Measurements from ENCODE around the gene BATF3. TPM values are rescaled to one million over a fixed set of nuclear protein-coding genes. Genes with fewer than 3 reads are reported as not detected.

BATF3 gene
- total RNA-seq, 2 experiments from 2014 or later = 314 to 320 TPM

DNA sequence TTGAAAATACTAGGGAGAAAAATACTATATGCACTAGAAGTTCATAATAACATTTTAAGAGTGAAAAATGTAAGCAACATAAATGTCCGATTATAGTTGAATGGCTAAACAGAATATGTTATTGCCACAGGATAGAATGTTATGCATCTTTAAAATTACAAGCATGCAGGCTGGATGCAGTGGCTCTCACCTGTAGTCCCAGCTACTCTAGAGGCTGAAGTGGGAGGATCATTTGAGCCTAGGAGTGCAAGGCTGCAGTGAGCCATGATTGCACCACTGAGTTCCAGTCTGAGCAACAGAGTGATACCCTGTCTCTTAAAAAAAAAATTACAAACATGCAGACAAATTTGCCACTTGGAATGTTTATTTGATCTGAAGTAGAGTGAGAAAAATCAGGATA lies 3.0 kb upstream of the BATF3 start:
- DNase-seq = no peak

DNA sequence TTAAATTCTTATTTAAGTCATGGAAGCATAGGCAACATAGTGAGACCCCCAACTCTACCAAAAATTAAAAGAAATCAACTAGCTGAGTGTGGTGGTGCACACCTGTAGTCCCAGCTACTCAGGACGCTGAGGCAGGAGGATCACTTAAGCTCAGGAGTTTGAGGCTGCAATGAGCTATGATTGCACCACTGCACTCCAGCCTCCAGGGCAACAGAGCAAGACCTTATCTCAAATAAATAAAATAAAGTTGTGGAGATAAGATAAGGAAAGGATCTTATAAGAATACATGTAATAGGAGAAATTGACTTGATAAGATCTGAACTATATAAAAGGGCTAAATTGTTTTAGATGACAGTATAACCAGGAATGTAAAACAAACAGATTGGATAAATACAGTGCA lies 2.3 kb upstream of the BATF3 start:
- H3K9me3 Mint-ChIP-seq = no peaks in the 10 kb centered on the region
- ChIA-PET CTCF (interaction anchor here (0.7 to 2.3 kb wide), 18 partner anchors 9 to 246 kb away, joined by 3 to 22 read pairs (median 4); partner anchors contain the start of genes NSL1 and TATDN3), POLR2A (interaction anchor here (0.8 to 2.7 kb wide), 6 partner anchors 9 to 48 kb away, joined by 3 to 31 read pairs (median 10); no protein-coding TSS in a partner anchor)
- H3K4me1 Mint-ChIP-seq (ENCODE audit: low read depth) = peaks cover 65% of the 10 kb centered on the region
- peaks cover 30% of the 10 kb centered on the region for H3K36me3 Mint-ChIP-seq
- peaks cover 2% of the 10 kb centered on the region for H3K27me3 Mint-ChIP-seq
- H3K27ac Mint-ChIP-seq = peak overlapping the region; percentile 95
- no peak for DNase-seq
- peak overlapping the region; percentile 90 for H3K4me3 Mint-ChIP-seq
- intact Hi-C loops (cut with micrococcal nuclease) = loop anchor here (1.0 to 5.0 kb wide), 2 partner anchors 50 to 155 kb away; partner anchors contain the start of gene FLVCR1

More for the DNA sequence above, 3.0 kb upstream of the BATF3 start:
- H3K4me3 Mint-ChIP-seq = peak overlapping the region; percentile 90
- peaks cover 23% of the 10 kb centered on the region for H3K36me3 Mint-ChIP-seq
- peaks cover 2% of the 10 kb centered on the region for H3K27me3 Mint-ChIP-seq
- CTCF ChIA-PET = interaction anchor here (1.0 to 1.8 kb wide), 3 partner anchors 9 to 47 kb away, joined by 3 to 6 read pairs (median 4); no protein-coding TSS in a partner anchor
- H3K9me3 Mint-ChIP-seq = no peaks in the 10 kb centered on the region
- H3K27ac Mint-ChIP-seq = peak overlapping the region; percentile 95
- H3K4me1 Mint-ChIP-seq (ENCODE audit: low read depth) = peaks cover 57% of the 10 kb centered on the region
- POLR2A ChIA-PET = interaction anchor here (2.4 to 4.1 kb wide), 3 partner anchors 9 to 25 kb away, joined by 15 to 23 read pairs (median 22); no protein-coding TSS in a partner anchor
- intact Hi-C loops (cut with micrococcal nuclease) = loop anchor here (1.0 to 5.0 kb wide), 2 partner anchors 19 to 155 kb away; partner anchors contain the start of gene FLVCR1

GRCh38 chr1:212700892-212701819 lies 1.5 kb upstream of the BATF3 start:
- H3K9me3 Mint-ChIP-seq = no peaks in the 10 kb centered on the region
- intact Hi-C loops (cut with micrococcal nuclease) = loop anchor here (1.0 to 5.0 kb wide), 3 partner anchors 23 to 156 kb away; partner anchors contain the start of gene FLVCR1
- peaks cover 2% of the 10 kb centered on the region for H3K27me3 Mint-ChIP-seq
- ChIA-PET POLR2A (interaction anchor here (0.8 to 2.7 kb wide), 10 partner anchors 8 to 93 kb away, joined by 3 to 31 read pairs (median 5); partner anchors contain the start of genes ATF3, NSL1 and TATDN3), CTCF (interaction anchor here (0.7 to 2.3 kb wide), 20 partner anchors 8 to 245 kb away, joined by 3 to 22 read pairs (median 4); partner anchors contain the start of genes NSL1 and TATDN3)
- DNase-seq = peak; percentile 66
- H3K4me1 Mint-ChIP-seq (ENCODE audit: low read depth) = peaks cover 72% of the 10 kb centered on the region
- H3K27ac Mint-ChIP-seq = peak overlapping the region; percentile 95
- H3K36me3 Mint-ChIP-seq = peaks cover 37% of the 10 kb centered on the region
- H3K4me3 Mint-ChIP-seq = peak overlapping the region; percentile 90

GRCh38 chr1:212700223-212700891 lies 717 bp upstream of the BATF3 start:
- DNase-seq = peak; percentile 85
- Mint-ChIP-seq H3K27me3 (peaks cover 2% of the 10 kb centered on the region), H3K36me3 (peaks cover 45% of the 10 kb centered on the region), H3K27ac (peak overlapping the region; percentile 95), H3K4me1 (ENCODE audit: low read depth) (peaks cover 75% of the 10 kb centered on the region), H3K9me3 (no peaks in the 10 kb centered on the region), H3K4me3 (peak overlapping the region; percentile 90)
- ChIA-PET POLR2A (interaction anchor here (0.9 to 2.7 kb wide), 9 partner anchors 12 to 142 kb away, joined by 5 to 31 read pairs (median 5); partner anchors contain the start of genes ATF3, NSL1 and TATDN3), CTCF (interaction anchor here (1.0 to 2.3 kb wide), 9 partner anchors 17 to 81 kb away, joined by 3 to 22 read pairs (median 11); no protein-coding TSS in a partner anchor)
- intact Hi-C loops (cut with micrococcal nuclease) = loop anchor here (1.0 to 5.0 kb wide), 2 partner anchors 22 to 157 kb away; partner anchors contain the start of gene FLVCR1

DNA sequence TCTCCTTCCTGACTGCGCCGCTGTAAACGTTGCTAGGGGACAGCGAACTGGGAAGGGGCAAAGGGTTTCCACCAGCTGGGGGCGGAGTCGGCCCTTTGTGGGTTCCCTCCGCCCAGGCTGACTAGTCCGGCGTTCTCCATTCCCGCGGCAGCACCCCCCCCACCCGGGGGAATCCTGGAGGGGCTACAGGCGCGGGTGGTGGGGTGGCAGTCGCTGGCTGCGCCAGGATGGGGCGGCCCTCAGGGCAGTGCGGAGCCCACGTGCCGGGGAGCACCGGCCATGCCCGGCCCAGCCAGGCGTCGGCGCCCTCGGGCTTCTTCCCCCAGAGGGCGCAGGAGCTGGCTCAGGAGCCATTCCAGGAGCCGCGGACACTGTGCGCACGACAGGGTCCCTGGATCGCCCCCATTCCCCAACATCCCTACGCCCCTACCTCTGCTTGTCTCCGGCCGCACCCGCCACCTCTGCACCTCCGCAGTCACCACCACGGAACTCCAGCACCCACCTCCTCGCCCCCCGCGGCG lies 476 bp downstream of the BATF3 start:
- Mint-ChIP-seq H3K27ac (peak overlapping the region; percentile 95), H3K4me1 (ENCODE audit: low read depth) (peaks cover 71% of the 10 kb centered on the region), H3K27me3 (peaks cover 2% of the 10 kb centered on the region), H3K36me3 (peaks cover 54% of the 10 kb centered on the region), H3K4me3 (peak overlapping the region; percentile 90), H3K9me3 (no peaks in the 10 kb centered on the region)
- CTCF ChIA-PET = interaction anchor here (0.8 to 3.3 kb wide), 23 partner anchors 9 to 243 kb away, joined by 3 to 32 read pairs (median 4); partner anchors contain the start of genes NSL1 and TATDN3
- DNase-seq = peak; percentile 79
- intact Hi-C loops (cut with micrococcal nuclease) = loop anchor here (1.0 to 5.0 kb wide), 8 partner anchors 8 to 222 kb away; partner anchors contain the start of gene ATF3
- POLR2A ChIA-PET = interaction anchor here (0.8 to 2.1 kb wide), 7 partner anchors 23 to 141 kb away, joined by 3 to 16 read pairs (median 4); partner anchors contain the start of gene ATF3

DNA sequence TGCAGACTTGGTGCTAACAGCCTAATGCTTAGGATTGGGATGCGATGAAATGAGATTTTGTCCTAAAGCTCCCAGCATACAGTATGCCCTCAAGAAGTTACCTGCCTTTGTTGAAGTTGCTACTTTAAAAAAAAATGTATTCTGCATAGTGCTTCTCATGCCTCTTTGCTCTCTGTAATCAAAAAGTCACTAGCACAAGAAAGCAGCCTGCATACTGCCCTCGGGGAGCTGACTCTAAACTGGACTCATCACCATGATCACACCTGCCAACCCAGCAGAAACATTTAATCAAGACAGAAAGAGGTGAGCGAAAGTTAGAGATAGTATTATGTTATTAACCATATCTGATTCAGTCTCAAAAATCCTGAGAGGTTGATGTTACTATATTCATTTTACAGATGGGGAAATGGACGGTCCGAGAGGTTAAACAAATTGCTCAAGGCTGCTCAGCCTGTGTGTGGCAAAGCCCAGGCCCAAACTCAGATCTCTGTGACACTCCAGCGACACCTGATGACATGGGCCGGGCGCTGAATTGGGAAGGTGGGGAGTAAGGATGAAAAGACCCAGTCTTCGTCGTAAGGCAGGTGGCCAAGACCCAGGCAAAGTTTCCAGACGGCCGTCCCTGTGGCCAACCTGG lies 1.1 kb downstream of the BATF3 start:
- Mint-ChIP-seq H3K4me1 (ENCODE audit: low read depth) (peaks cover 68% of the 10 kb centered on the region), H3K9me3 (no peaks in the 10 kb centered on the region), H3K36me3 (peaks cover 59% of the 10 kb centered on the region), H3K27ac (peak overlapping the region; percentile 89), H3K27me3 (peaks cover 2% of the 10 kb centered on the region), H3K4me3 (peak overlapping the region; percentile 90)
- intact Hi-C loops (cut with micrococcal nuclease) = loop anchor here (1.0 to 5.0 kb wide), 8 partner anchors 7 to 221 kb away; partner anchors contain the start of gene ATF3
- ChIA-PET POLR2A (interaction anchor here (1.0 to 2.1 kb wide), 7 partner anchors 10 to 140 kb away, joined by 3 to 16 read pairs (median 4); no protein-coding TSS in a partner anchor), CTCF (interaction anchor here (0.8 to 3.3 kb wide), 24 partner anchors 9 to 243 kb away, joined by 3 to 32 read pairs (median 4); partner anchors contain the start of genes NSL1 and TATDN3)
- no peak for DNase-seq

- Mint-ChIP-seq H3K36me3 (peaks cover 72% of the 10 kb centered on the region), H3K4me3 (peak overlapping the region; percentile 90)
- POLR2A ChIA-PET = interaction anchor here (1.0 to 1.5 kb wide), 4 partner anchors 18 to 63 kb away, joined by 3 read pairs; no protein-coding TSS in a partner anchor
These were observed 2.8 kb downstream of the BATF3 start for GRCh38 chr1:212696721-212697331.

DNA sequence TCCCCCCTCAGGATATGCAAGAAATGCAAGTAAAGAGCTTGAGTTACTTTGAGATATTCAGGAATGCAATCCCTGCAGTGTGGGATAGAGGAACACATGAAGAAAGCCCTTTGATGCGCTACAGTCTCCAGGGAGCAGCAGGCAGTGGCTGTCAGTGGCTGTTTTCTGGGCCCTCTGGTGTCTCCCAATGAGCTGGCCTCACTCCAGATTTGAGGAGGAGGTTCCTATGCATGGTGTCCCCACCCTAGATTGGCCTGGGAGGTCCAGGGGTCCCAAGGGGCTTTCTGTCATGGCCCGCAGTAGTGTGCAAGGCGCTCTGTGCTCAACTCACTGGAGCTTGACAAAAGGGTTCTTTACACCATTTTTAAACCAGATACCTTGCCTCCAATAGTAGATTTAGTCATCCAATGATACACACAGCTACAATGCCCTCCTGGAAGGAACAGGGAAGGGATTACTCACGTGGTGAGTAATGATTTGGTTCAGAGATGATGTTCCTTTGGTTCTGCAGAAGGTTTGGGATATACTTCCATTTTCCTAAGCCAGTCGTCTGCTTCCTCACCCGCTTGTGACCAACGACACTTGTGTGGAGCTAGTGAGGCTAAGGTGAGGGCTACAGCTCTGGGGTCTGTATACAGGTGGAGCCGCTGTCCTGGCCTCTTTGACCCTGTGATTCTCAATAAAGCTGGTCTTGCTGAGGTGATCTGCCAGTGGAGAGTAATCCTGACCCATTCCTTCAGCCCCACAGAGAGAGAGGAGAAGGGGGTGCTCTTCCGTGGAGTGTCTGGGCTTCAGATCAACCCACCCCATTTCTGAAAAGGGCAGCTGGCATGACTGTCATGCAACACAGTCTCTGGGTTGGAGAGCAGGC lies 6.6 kb downstream of the BATF3 start:
- H3K27ac Mint-ChIP-seq = peak overlapping the region; percentile 76

More at GRCh38 chr1:212696721-212697331, 2.8 kb downstream of the BATF3 start:
- peak; percentile 52 for DNase-seq
- CTCF ChIA-PET = interaction anchor here (0.6 to 3.3 kb wide), 7 partner anchors 8 to 220 kb away, joined by 3 to 32 read pairs (median 6); no protein-coding TSS in a partner anchor
- intact Hi-C loops (cut with micrococcal nuclease) = loop anchor here (5.0 kb wide), 1 partner anchor 220 kb away; no protein-coding TSS in a partner anchor
- H3K9me3 Mint-ChIP-seq = no peaks in the 10 kb centered on the region
- H3K27me3 Mint-ChIP-seq = peaks cover 2% of the 10 kb centered on the region
- H3K4me1 Mint-ChIP-seq (ENCODE audit: low read depth) = peaks cover 66% of the 10 kb centered on the region
- peak overlapping the region; percentile 89 for H3K27ac Mint-ChIP-seq

DNA sequence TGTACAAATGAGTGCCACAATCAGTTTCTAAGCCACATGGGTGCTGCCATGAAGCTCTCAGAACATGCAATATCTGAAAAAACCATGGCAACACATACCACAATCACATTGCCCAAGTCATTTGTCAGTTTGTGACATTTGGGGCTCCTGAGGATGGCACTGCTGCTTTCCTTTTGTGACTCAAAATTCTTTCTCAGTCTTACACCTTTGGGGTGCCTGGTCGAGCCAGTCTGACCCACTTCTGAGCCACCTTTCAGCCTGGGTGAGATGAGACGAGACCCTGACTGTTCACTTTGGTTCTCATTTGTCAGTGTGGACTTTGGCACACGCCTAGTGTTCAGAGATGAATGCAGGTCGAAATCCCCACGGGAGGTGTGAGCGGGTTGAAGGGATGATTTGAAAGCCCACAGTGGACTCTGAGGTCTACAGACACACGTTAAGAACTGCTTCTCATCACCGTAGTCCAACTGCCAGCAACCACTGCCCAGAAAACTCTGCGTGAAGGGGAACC lies 8.0 kb downstream of the BATF3 start:
- peak; percentile 83 for DNase-seq
- peak overlapping the region; percentile 30 for H3K4me3 Mint-ChIP-seq
- H3K9me3 Mint-ChIP-seq = no peaks in the 10 kb centered on the region
- H3K4me1 Mint-ChIP-seq (ENCODE audit: low read depth) = peaks cover 47% of the 10 kb centered on the region
- H3K36me3 Mint-ChIP-seq = peaks cover 63% of the 10 kb centered on the region
- H3K27ac Mint-ChIP-seq = peak overlapping the region; percentile 76
- ChIA-PET CTCF (interaction anchor here (0.6 to 1.6 kb wide), 3 partner anchors 12 to 58 kb away, joined by 3 to 4 read pairs (median 3); no protein-coding TSS in a partner anchor), POLR2A (no interaction called here)
- intact Hi-C loops (cut with micrococcal nuclease) = loop anchor here (1.0 kb wide), 3 partner anchors 8 to 13 kb away; partner anchors contain the start of gene BATF3
- peaks cover 2% of the 10 kb centered on the region for H3K27me3 Mint-ChIP-seq

More for the DNA sequence above, 6.6 kb downstream of the BATF3 start:
- Mint-ChIP-seq H3K36me3 (peaks cover 65% of the 10 kb centered on the region), H3K4me3 (peak overlapping the region; percentile 25), H3K9me3 (no peaks in the 10 kb centered on the region), H3K27me3 (no peaks in the 10 kb centered on the region), H3K4me1 (ENCODE audit: low read depth) (peaks cover 59% of the 10 kb centered on the region)
- POLR2A ChIA-PET = interaction anchor here (0.9 to 1.3 kb wide), 4 partner anchors 9 to 15 kb away, joined by 3 to 4 read pairs (median 3); no protein-coding TSS in a partner anchor
- intact Hi-C loops (cut with micrococcal nuclease) = no loop called here
- DNase-seq = no peak
- CTCF ChIA-PET = interaction anchor here (1.2 to 1.6 kb wide), 5 partner anchors 8 to 67 kb away, joined by 4 to 5 read pairs (median 4); no protein-coding TSS in a partner anchor
